GM12878 (cell line): ENCODE results near the gene DUSP22. TPM values are rescaled to one million over a fixed set of nuclear protein-coding genes. Genes with fewer than 3 reads are reported as not detected.

ENCODE experiments used
- ATF2 ChIP-seq: IDR thresholded peaks from 2 replicates; pipeline ENCODE4 v1.6.1; 2012; ENCODE audit warnings: low read length, inconsistent platforms
- ATF7 ChIP-seq: fragments of 450-650 bp; IDR thresholded peaks from 2 replicates; pipeline ENCODE4 v1.6.1; 2016; ENCODE audit warnings: low read depth, mild to moderate bottlenecking
- BMI1 ChIP-seq: fragments of 450-650 bp; IDR thresholded peaks from 2 replicates; pipeline ENCODE4 v1.6.1; 2016; ENCODE audit warnings: mild to moderate bottlenecking, moderate library complexity, borderline replicate concordance
- CHD1 ChIP-seq: IDR thresholded peaks from 2 replicates; pipeline ENCODE4 v1.6.1; 2012; ENCODE audit warnings: low read depth, low read length, improper control_type of control experiment
- CHD4 ChIP-seq: fragments of 200-600 bp; sonication (generic); IDR thresholded peaks from 2 replicates; pipeline ENCODE4 v1.6.1; 2016; ENCODE audit warnings: mild to moderate bottlenecking
- E4F1 ChIP-seq: fragments of 450-650 bp; IDR thresholded peaks from 2 replicates; pipeline ENCODE4 v1.6.1; 2018; ENCODE audit warnings: borderline replicate concordance, mild to moderate bottlenecking; ENCODE audit not compliant: partially characterized antibody
- EZH2 ChIP-seq: IDR thresholded peaks from 2 replicates; pipeline ENCODE4 v1.6.1; 2012; ENCODE audit warnings: low read depth, mild to moderate bottlenecking, control low read depth, inconsistent platforms, low read length, borderline replicate concordance; ENCODE audit not compliant: control insufficient read depth
- IRF4 ChIP-seq: IDR thresholded peaks from 2 replicates; pipeline ENCODE4 v1.6.1; 2011; ENCODE audit warnings: low read depth, low read length
- KAT2A ChIP-seq: conservative IDR thresholded peaks from 2 replicates; pipeline ENCODE4 v1.6.1; 2011; ENCODE audit warnings: low read depth, low read length; ENCODE audit not compliant: control insufficient read depth
- LARP7 ChIP-seq: fragments of 450-650 bp; IDR thresholded peaks from 2 replicates; pipeline ENCODE4 v1.6.1; 2017; ENCODE audit warnings: mild to moderate bottlenecking
- MTA3 ChIP-seq: IDR thresholded peaks from 2 replicates; pipeline ENCODE4 v1.6.1; 2012; ENCODE audit warnings: low read length, inconsistent platforms, borderline replicate concordance
- MXI1 ChIP-seq: fragments of 150-350 bp; IDR thresholded peaks from 2 replicates; pipeline ENCODE4 v1.6.1; 2011; ENCODE audit warnings: low read depth, mild to moderate bottlenecking, inconsistent platforms, low read length, improper control_type of control experiment
- MYB ChIP-seq: fragments of 150-350 bp; IDR thresholded peaks from 2 replicates; pipeline ENCODE4 v1.6.1; 2014; ENCODE audit warnings: mild to moderate bottlenecking, low read depth, low read length, borderline replicate concordance
- NFXL1 ChIP-seq: fragments of 450-650 bp; IDR thresholded peaks from 2 replicates; pipeline ENCODE4 v1.6.1; 2017; ENCODE audit warnings: antibody characterized with exemption, mild to moderate bottlenecking, borderline replicate concordance
- PAX5 ChIP-seq: IDR thresholded peaks from 2 replicates; pipeline ENCODE4 v1.6.1; 2011; ENCODE audit warnings: low read depth, low read length, borderline replicate concordance
- RAD21 ChIP-seq: IDR thresholded peaks from 2 replicates; pipeline ENCODE4 v1.6.1; 2011; ENCODE audit warnings: mild to moderate bottlenecking, low read depth, low read length, moderate library complexity; ENCODE audit not compliant: insufficient read depth
- RELA ChIP-seq: fragments of 450-650 bp; IDR thresholded peaks from 2 replicates; pipeline ENCODE4 v1.8.0; 2014; ENCODE audit warnings: borderline replicate concordance; ENCODE audit not compliant: partially characterized antibody
- RELB ChIP-seq: fragments of 450-650 bp; IDR thresholded peaks from 2 replicates; pipeline ENCODE4 v1.6.1; 2017; ENCODE audit warnings: low read depth, mild to moderate bottlenecking, moderate library complexity
- SKIL ChIP-seq: fragments of 450-650 bp; IDR thresholded peaks from 2 replicates; pipeline ENCODE4 v1.6.1; 2017; ENCODE audit warnings: mild to moderate bottlenecking, low read depth, inconsistent platforms; ENCODE audit not compliant: poor library complexity, severe bottlenecking
- SMAD5 ChIP-seq: IDR thresholded peaks from 2 replicates; pipeline ENCODE4 v1.6.1; 2016; ENCODE audit warnings: antibody characterized with exemption, low read depth
- SMC3 ChIP-seq: IDR thresholded peaks from 2 replicates; pipeline ENCODE4 v1.6.1; 2011; ENCODE audit warnings: low read length, improper control_type of control experiment, borderline replicate concordance
- SPI1 ChIP-seq: IDR thresholded peaks from 2 replicates; pipeline ENCODE4 v1.6.1; 2011; ENCODE audit warnings: low read depth, mild to moderate bottlenecking, low read length, moderate library complexity, borderline replicate concordance; ENCODE audit not compliant: insufficient read depth
- SUZ12 ChIP-seq: fragments of 200-600 bp; sonication (generic); IDR thresholded peaks from one replicate; pipeline ENCODE4 v1.6.1; 2018; ENCODE audit warnings: antibody characterized with exemption, mild to moderate bottlenecking; ENCODE audit not compliant: unreplicated experiment
- TARDBP ChIP-seq: IDR thresholded peaks from 2 replicates; pipeline ENCODE4 v1.6.1; 2016; ENCODE audit warnings: borderline replicate concordance
- YBX1 ChIP-seq: fragments of 450-650 bp; IDR thresholded peaks from 2 replicates; pipeline ENCODE4 v1.6.1; 2016; ENCODE audit warnings: antibody characterized with exemption
- polyA plus RNA-seq, 11 experiments: library from polyadenylated mRNA; depleted of rRNA in 4 of 11; unstranded in 6 of 11; stranded (reverse) in 5 of 11; fragments of >200 nt; fragmentation: Nextera tagmentation in 4 of 11; fragmentation: Illumina TruSeq in 1 of 11; extraction: Ambion mirVana in 4 of 11; extraction: Trizol in 1 of 11; gene quantifications; 1 replicate in 1 of 11; 2 replicates in 10 of 11; pipeline versions ENCODE4 v1.2.1 to v1.2.3, GENCODE V29; 2011 to 2016; ENCODE audit warnings: inconsistent platforms in 2 of 11, missing spikeins in 2 of 11, low read depth in 1 of 11
- total RNA-seq, 4 experiments: library from RNA; depleted of rRNA in 3 of 4; stranded (reverse); fragments of >200 nt in 3 of 4; fragmentation: Illumina TruSeq in 1 of 4; extraction: Trizol in 1 of 4; gene quantifications; 2 replicates each; pipeline versions ENCODE4 v1.2.1 to v1.2.3, GENCODE V29; 2013 to 2021

Gene DUSP22
- total and polyA plus RNA-seq, 10 of the 15 experiments (the other 5 are each of a cell fraction or from before 2014, with no cell fraction given) = 78.9 to 156 (median 107) TPM

- TF ChIP-seq IRF4 = 0 out of 2 replicates have a peak, but pooled peaks have one; percentile 29
- TF ChIP-seq SUZ12 = no peak
- no peak for TF ChIP-seq LARP7
- no peak for TF ChIP-seq CHD1
- no peak for TF ChIP-seq MYB
- no peak for TF ChIP-seq SMAD5
- TF ChIP-seq MTA3 = no peak
- 0 out of 2 replicates have a peak, but pooled peaks have one; percentile 21 for TF ChIP-seq PAX5
- TF ChIP-seq MXI1 = no peak
- TF ChIP-seq ATF7 = no peak
- no peak for TF ChIP-seq RELB
- TF ChIP-seq KAT2A = no peak
- peak; percentile 21 for TF ChIP-seq RELA
- no peak for TF ChIP-seq NFXL1
- TF ChIP-seq TARDBP = no peak
- no peak for TF ChIP-seq EZH2
- no peak for TF ChIP-seq CHD4
- no peak for TF ChIP-seq SKIL
- TF ChIP-seq SMC3 = no peak
- no peak for TF ChIP-seq E4F1
- TF ChIP-seq YBX1 = no peak
- TF ChIP-seq RAD21 = no peak
- no peak for TF ChIP-seq ATF2
- TF ChIP-seq BMI1 = no peak
- peak; percentile 91 for TF ChIP-seq SPI1
These were observed 80.1 kb downstream of the DUSP22 start (continued) for GRCh38 chr6:372336-372911.
